ENCODE measurements around the gene USP10.

The USP10 gene

DNA sequence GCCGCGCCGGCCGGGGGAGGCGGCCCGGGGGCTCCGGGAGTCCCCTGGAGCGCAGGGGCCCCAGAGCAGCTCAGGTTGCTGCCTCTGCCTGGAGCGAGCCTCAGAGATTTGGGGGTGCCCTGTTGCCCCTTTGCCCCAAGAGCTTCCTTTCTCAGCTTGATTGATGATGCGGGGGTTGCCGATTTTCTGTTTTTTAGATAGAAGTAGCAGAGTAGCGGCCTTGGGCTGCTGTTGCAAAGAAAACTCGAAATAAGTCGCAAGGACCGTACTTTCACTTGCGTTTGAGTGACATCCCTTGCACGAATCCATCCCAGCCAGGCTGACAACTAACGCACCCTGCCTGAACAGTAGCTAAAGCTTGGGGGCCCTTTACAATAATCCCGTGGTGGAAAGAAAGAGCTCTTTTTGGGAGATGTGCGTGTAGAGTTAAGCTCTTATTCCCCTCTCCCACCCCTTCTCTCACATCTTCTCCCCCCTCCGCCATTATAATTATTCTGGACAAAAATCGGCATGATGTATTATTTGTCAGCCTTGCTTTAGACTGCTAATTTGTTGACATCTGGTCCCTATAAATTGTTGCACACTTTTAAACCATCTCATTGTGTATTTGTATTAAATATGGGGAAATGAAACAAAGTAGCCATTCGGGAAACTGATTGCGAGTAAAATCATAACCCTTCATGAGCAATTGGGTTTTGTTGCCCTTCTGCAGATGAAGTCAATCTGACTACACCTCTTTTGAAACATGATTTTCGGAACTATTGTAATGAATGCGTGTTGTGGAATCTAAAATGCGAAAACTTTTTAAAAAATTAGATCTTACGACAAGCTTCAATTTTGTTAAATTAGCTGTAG is 873 bp downstream of the USP10 start:
- DNase-seq = no peak

DNA sequence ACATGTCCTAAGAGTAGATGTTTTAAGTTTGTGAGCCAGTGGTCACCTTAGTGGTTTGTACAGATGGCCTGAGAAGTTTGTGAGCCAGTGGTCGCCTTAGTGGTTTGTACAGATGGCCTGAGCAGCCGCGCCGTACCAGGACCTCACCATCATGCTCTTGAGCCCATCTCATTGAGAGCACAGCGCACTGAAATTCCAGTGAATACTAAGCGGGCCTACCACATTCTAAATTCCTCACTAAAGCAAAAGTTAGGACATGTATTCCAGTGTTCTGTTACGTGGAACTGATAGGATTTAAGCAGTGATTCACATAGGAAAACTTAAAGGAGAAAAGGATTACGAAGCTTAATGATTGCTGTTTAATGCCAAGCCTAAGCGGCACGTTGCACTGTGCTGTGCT is 3.9 kb downstream of the USP10 start:
- no peak for DNase-seq

DNA sequence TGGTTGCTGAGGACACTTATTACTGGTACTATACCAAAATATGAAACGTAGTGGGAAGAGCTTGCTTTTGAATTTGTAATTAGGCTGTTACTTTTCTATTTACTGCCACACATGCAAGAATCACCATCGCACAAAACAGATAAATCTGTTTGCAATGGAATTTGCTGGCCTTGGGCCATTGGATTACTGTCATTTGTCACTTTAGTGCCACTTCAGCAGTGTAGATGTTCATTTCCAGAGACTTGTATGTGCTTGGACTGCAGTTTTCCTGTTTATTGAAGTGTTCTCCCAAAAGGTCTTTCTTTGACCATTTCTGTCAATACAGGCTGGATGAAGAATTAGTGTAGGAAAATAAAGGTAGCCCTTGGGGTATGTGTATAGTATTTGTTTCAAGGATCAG is 4.5 kb downstream of the USP10 start:
- no peak for DNase-seq

DNA sequence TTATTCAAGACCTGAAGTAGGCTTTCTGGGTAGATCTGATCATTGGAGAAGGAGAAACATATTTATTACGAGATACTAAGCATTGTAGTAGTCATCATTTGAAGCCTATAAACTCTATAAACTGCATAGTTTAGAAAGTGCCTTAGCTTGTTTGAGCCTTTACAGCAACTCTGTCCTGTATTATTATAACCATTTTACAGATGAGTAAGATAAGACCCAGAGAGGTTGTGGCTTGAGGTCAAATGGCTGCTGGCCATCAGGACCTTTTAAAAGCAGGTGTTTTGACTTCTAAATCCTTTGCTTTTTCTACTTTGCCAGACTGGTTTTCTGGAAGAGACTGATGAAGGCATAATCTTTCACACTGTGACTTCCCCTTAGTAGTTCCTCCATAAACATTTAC is 7.1 kb downstream of the USP10 start:
- DNase-seq = no peak

DNA sequence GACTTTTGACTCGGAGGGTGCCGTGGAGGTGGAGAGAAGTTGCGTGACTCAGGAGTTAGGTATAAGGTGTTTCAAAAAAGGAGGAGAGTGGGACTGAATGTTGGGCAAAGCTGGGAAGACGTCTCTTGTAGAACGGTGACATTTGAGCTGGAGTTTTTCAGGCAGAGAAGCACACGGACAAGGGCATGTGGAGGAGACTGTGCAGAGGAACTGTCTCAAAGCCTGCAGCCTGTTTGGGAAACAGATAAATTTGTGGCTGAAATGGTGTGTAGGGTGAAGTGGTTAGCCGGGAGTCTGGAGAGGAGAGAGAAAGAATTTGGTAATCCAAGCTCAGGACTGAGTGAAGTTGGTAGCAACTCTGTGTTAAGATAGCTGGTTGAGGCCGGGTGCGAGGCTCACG is 9.8 kb downstream of the USP10 start:
- no peak for DNase-seq

DNA sequence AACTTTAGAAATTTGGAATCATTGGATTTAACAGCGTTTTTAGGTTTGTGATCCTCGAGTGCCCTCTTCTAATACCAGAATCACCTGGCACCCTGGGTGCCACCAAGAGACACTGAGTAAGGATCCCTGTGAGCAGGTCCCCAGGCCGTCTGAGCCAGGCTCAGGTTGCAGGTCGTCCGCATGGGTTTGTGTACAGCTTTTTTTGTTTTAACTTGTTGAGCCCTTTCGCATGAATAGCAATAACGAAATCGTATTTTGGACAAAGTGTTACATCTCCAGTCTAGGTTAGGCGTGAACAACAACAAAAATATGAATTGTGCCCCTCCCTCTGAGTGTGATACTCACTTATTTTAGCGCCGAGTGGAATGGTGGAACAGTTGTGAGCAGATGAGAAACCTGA is 10.9 kb downstream of the USP10 start:
- no peak for DNase-seq

DNA sequence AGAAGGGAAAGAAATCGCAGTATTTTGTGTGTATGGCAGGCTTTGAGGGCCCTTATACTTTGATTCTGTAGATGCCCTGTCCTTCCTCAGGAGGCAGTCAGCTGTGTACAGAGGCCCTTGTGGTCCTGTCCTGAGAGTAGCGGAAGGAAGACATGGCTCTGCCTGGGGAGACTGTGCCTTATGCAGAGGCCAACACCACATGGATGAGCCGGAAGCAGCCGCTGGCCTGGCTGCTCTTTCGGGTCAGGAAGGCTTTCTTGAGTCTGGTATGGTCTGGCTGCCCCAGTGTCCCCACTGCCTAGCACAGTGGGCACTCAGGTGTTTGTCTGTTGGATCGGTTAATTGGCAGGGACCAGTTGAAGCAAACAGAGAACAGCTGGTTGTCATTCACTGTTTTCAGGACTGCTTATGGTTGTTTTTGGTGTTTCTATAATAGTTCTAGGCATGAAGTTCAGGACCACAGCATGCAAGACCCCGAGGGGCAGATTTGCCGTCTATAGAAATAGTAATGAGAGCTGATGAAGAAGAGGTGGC is 12.4 kb downstream of the USP10 start:
- DNase-seq = no peak

DNA sequence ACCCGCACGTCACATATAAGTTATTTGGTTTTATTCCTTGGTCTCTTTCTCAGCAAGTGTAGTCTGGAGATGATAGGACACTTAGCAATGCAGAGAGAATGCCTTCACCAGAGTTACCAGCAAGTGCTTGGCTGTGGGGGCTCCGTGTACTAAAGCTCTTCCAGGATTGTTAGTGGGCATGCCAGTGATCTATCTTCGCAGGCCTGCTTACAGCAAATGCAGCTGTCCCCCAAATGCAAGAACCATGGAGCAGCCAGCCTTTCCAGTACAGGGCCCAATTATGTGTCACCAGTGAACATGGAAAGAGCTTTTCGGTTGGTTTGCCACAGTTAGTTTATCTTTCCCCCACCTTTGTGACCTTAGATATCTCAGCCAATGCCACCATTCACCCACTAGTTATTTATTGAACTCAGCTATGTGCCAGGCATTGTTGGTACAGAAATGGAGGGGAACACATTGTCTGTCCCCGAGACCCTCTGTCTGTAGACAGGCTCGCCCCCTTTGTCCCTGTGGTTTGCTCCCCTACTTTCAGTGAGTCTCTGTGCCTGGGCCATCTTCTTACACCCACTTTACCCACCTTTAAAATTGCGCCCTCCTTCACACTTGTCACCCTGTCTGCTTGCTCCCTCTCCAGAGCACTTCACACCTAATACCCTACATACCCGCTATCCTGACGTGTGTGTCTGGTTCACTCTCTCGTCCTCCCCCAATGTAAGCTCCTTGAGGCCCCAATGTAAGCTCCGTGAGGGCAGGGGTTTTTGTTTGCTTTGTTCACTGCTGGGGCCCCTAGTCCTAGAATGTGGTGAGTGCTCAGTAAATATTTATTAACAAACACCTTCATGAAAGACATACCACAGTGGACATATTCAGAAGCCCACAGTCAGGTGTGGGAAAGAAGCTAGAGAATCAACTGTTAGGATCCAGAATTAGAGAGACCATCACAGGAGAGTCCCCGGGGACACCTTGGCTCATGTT is 13.3 kb downstream of the USP10 start:
- no peak for DNase-seq

DNA sequence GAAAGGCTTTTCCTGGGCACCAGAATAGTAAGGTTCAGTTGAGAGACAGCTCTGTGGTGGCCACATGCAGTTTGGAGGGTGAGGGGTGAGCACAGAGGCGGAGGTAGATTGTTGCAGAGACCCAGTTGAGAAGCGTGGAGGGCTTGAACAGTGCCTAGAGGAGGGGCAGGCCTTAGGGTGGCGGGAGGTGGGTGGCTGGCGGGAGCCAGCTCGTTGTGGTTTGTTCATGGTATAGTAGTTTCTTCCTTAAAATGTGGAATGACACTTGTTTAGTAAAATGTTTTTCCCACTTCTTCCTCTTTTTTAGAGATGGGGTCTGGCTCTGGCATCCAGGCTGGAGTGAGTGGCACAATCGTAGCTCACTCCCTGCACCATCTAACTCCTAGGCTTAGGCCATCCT is 14.2 kb downstream of the USP10 start:
- no peak for DNase-seq

DNA sequence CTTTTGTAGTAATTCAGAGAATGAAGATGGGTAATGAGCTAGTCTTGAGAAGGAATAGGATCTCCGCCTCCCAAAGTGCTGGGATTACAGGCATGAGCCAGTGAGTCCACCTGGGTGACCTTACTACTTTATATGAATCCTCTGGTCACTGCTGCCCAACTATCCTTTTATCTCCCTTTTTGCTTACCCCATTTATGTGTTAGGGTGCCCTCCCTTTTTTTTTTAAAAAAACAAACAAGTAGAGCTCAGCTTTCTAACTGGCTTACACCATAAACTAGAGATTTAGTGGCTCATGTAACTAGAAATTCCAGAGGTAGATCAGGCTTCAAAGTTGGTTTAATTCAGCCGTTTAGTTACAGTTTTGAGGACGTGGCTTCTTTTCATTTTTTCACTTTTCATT is 15.6 kb downstream of the USP10 start:
- DNase-seq = no peak

DNA sequence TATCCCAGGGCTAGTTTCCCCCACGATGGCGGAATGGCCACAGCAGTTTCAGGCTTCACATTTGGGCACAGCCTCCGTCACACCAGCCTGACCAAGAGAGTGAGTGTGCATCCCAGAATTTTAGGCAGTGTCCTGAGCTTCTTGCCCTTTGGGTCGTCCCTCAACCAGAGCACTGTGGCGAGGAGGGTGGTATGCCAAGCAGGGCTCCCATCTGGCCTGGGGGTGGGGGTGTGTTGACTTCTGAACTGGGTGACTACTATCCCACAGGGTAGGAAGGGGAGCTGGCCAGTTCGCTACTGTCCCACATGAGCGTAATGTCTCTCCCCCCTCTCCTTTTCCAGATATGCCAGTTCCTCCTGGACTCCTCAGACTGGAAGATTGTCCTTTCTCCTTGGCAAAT is 16.1 kb downstream of the USP10 start:
- no peak for DNase-seq

DNA sequence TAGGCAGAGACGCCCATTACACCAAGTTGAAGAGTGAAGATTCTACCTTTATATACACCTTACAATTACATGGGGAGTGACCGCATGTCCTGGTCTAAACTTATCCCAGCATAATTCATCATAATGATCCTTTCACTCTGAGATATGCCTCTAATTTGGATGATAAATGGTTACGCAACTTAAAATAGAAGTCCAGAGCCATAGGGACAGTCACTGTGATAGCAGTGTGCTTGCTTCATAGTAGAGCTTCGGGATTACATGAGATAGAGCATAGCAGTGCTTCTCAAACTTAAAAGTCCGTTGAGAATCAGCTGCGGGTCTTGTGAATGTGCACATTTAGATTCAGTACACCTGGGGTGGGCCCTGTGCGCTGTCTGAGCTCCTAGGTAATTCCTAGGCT is 16.9 kb downstream of the USP10 start:
- no peak for DNase-seq

DNA sequence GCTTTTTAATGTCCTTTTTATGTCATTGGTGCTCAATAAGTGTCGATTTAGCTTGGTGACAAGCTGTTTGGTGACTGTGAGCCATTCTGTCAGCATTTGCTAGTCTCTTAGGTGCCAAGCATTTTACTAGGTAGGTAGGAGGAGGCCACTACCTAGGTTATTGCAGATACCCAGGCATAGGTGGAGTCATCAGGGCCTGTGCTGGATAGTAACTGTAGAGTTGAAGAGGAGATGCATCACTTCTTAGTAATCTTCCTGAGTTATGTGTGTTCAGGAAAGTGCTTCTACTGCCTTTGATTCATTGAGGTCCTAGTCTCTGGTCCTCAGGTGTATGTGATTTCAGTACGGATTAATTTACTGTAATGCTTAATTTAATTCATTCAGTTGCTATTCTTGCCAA is 17.7 kb downstream of the USP10 start:
- DNase-seq = no peak

DNA sequence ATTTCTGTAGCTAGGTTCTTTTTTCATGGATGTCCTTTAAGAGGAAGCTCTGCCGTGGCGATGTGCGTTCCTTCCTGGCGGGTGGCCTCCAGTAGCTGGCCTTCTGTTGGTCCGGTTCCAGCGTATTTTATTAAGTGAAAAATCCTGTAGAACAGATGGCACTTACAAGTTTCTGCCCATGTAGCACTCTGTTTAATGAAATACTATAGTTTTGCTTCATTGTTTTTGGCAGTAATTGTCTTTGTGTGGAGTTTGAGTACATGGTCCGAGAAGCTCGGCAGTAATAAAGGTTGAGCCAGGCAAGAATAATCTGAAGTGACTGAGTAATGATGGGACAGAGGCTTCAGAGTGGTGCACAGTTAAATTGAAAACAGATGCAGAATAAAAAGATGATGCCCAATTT is 20.4 kb downstream of the USP10 start:
- no peak for DNase-seq

DNA sequence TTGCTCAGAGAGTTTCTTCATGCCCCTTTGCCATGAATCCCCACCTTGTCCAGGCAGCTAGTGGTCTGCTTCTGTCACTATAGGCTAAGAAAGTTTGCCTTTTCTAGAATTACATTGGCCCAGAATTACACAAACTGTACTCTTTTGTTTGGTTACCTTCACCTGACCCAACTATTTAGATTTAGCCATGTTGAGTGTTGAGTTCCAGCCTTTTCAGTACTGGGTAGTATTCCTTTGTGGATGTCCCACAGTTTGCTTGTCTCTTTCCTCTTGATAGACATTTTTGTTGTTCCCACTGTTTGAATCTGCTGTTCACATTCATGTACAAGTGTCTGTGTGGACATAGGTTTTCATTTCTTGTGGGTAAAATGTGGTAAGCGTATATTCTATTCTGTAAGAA is 22.3 kb downstream of the USP10 start:
- no peak for DNase-seq

DNA sequence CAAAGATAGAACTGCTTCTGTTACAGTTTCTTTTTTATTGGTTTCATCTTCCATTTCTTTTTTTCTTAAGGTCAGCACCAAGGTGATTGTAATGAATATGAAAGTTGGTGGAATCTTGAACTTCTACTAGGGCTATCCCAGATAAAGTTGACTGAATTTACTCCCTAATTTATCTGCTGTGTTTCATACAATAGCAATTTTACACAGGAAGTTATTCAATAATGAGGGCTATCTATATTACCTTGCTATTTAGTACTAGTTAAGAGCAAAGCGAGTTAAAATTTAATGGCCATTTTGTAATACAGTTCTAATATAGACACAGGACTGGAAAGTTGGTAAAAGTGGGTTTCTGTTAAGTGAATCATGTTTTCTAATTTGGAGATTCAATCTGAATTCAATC is 24.1 kb downstream of the USP10 start:
- DNase-seq = no peak

DNA sequence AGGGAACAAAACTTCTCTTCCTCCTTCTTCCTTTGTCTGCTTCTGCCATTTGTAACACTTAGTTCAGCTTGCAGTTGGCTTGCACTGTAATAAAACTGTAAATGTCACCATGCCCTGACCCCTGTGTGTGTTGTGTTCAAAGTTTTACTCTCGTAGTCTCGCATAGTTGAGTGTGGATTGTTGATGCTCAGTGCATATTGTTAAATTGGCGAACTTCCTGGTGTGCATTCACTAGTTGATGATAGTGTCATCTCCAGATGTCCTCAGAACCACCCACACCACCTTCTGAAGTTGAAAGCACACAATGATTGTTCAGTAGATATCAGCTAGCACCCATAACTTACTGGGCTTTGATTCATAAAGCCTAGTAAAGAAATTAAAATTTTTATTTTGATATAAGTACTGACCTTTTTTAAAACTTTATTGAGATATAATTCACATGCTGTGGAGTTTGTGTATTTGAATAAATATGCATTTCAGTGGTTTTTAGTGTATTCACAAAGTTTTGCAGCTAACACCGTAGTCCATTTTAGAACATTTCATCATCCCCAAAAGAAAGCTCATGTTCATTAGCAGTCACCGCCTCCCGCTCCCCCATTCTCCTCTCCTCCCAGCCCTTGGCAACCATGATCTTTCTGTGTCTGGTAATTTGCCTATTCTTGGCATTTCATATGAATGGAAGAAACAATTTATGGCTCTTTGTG is 25.0 kb downstream of the USP10 start:
- DNase-seq = no peak

DNA sequence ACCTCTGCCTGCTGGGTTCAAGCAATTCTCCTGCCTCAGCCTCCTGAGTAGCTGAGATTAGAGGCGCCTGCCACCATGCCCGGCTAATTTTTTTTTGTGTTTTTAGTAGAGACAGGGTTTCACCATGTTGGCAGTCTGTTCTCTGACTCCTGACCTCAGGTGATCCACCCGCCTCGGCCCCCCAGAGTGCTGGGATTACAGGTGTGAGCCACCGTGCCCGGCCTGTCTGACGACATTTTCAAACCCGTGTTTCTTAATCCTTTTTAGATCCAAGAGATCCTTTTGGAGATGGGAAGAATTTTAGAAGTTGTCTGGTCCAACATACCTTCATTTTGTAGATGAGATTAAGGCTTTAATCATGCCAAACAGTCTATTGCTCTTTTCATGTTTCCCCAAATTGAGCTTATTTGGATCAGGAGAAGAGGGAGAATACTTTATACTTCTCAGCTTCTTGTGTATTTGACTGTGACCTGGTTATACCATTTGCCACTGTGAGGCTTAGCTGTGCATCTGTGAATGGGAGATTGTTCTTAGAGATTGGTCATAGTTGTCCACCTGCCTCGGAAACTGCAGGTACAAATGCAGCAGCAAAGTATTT is 25.8 kb downstream of the USP10 start:
- no peak for DNase-seq

DNA sequence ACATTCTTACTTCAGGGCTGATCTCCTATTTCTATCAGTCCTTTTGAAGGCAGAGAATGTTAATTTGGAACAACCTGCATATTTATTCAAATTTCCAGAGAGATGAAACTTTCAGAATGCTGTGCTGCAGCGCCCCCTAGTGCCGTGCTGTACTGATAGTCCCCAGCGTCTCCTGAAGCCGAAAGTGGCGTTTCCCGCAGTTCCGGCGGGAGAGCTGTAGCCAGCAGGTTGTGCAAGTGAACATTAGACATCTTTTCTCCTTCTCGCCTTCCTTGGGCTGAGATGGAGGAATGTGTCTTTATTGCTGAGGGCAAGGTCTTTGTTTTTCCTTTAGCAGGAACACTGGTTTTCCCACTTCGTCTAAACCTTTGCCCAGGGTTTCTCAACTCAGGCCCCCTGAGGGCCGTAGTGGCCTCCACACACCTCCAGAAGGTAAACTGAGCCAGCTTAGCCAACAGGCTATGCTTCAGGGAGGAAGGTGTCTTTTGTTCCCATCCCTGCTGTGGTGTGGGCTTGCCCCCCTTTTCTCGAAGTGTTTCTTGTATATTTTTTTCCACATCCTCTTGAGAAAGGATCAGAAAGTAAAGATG is 26.4 kb downstream of the USP10 start:
- peak; percentile 45 for DNase-seq

DNA sequence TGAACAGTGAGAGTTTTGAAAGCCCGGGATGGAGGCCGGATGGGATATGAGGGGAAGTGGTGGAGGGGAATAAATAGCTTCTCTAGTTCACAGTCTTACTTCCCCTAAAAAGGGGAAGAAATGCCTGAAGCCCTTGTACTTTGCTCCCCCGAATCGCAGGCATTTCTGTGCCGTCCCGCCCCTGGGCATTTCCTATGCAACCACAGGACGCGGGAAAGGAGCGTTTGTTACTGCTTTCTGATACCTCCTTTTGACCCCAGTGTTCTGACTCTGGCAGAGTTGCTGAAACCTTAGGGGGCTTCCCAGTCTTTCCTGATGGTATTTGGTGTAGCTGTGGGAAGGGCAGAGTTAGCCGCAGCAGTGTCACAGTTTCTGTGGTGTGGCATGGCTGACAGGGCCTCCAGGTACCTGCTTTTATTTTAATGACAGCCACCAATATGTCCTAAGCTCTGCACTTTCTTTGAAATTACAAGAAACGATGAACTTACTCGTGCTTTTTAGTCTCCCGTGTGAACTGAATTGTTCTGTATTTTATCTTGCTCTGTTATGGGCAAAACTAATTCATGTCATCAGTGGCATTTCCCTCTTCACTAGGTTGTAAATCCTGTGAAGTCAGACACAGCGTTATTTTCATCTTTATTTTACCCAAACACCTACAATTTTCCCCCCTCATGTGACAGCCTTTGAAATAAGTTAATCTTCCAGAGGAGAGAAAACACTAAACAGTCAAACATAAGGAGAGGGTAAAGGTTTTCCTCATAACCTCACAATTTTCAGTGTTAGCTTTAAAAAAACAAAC is 27.1 kb downstream of the USP10 start:
- peak; percentile 82 for DNase-seq

DNA sequence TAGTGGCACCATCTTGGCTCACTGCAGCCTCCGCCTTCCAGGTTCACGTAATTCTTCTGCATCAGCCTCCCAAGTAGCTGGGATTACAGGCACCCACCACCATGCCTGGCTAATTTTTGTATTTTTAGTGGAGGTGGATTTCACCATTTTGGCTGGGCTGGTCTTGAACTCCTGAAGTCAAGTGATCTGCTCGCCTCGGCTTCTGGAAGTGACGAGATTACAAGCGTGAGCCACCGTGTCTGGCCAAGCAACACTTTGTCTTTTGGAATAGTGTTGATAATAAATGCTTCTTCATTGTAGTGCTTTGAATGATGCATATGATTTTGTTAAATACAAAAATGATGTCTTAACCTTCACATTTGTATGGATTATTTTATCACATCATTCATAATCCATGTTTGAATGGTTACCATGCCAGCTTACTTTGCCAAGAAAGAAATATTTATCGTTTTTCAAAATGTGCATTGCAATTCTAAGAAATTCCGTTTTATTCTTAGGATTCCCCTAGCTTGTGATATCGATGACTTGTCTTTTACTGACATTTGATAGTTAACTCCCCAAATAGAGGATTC is 29.1 kb downstream of the USP10 start:
- no peak for DNase-seq

Measured in GF-D8 (cell line).